IPS-11a (cell line): ENCODE data around the gene LEMD2.

Source experiments
- H3K4me3 ChIP-seq: one replicate; pipeline ENCODE4 v1.5.1; 2013; ENCODE audit warnings: low read depth, low read length, control low read depth

LEMD2 gene

DNA sequence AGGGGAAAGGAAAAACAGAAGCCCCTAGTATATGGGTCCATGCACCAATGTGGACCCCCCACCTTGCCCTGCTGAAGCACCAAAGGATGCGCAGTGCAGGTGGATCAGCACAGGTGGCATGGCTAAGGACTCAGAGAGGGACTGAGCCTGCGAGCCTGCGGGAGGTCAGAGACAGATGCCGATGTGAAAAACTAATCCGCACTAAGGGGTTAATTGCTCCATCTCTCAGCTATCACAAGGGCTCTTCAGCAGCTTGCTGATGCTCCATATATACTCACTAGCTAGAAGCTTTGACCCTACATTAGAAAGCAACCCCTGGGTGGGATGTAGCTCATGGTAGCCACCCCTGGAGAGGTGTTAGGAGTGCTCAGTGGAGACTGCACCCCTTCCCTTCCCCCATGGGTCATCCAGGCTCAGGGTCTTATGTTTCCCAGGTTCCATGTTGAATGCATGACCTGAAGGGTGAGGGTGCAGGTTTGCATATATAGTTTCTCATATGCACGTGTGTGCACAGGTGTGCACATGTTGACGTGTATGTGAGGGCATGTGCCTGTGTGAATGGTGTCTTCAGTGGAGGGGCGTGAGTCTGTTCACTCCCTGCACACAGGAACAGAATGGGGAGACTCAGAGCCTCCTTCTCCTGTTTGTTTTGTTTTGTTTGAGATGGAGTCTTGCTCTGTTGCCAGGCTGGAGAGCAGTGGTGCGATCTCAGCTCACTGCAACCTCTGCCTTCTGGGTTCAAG lies 28.9 kb downstream of the LEMD2 start:
- H3K4me3 ChIP-seq = no peak overlapping the region

DNA sequence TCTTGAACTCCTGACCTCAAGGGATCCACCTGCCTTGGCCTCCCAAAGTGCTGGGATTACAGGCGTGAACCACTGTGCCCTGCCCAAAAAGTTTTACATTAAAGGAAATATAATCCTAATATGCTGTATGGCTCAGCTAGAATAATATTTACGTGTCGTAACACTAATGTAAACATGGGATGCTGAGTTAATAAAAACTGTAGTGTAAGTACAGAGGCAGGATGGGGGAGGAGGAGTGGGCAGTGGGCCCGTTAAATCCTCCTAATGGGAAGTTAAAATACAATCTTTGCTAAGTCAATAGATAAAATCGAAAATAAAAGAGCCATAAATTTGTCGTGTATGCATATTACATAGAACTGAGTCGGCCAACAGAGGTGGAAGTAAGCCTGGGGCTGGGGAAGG lies 30.1 kb downstream of the LEMD2 start:
- no peak overlapping the region for H3K4me3 ChIP-seq

DNA sequence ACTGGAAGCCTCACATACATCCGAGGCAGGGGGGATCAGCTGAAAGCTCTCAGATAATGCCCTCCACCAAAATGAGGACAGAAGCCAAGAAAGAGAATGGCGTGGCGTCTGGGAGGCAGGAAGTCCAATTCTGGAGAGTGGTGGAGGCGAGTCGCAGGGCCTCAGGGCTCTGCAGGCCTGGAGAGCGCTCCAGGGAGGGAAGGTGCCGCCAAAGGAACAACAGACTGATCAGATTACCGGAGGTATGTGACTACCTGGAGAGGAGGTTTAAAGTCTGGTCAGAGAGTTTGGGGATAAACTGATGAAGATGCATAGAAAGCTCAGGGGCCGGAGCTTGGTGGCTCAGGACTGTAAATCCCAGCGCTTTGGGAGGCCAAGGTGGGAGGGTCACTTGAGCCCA lies 31.0 kb downstream of the LEMD2 start:
- H3K4me3 ChIP-seq = no peak overlapping the region

DNA sequence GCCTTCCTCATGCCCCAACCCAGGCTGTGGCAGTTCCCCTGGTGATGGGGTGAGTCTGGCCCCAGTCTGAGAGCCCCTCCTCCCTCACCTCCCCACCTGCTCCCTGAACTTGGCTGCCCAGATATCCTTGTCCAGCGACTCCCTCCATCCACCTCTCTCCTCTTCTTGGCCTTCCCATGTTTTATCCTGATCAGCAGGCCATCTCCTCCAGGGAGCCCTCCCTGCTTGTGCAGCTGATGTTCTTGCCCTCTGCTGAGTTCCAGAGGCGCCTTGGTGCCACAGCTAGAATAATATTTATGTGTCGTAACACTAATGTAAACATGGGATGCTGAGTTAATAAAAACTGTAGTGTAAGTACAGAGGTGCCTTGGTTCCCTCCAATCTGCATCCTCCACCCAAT lies 31.8 kb downstream of the LEMD2 start:
- no peak overlapping the region for H3K4me3 ChIP-seq

DNA sequence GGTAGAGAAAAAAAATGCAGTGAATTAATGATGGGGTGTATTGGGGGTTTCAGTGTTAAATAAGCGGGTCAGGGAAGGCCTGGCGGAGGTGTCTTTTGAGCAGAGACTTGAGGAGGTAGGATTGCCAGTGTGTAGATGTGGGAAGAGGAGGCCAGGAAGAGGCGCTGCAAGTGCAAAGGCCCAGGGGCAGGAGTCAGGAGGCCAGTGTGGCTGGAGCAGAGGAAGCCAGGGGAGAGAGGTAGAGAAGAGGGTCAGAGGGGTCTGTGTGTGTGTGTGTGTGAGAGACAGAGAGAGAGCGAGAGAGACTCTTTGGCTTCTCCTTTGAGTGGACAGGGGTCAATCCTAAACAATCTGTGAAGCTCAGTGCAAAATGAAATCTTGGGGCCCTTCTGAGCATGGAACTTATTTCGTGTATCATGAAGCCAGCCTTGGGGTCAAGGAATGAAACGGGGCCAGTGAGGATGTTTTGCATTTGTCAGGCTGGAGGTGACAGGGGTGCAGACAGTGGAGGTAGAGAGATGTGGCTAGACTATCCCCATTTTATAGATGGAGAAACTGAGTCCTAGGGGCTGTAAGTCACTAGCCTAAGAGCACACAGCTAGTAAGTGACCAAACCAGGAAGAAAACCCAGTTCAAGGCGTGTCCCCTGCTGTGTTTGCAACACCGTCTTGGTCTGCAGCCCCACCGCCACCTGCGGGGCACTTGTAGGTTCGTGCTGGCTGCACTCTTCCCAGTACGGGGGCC lies 32.5 kb downstream of the LEMD2 start:
- no peak overlapping the region for H3K4me3 ChIP-seq

DNA sequence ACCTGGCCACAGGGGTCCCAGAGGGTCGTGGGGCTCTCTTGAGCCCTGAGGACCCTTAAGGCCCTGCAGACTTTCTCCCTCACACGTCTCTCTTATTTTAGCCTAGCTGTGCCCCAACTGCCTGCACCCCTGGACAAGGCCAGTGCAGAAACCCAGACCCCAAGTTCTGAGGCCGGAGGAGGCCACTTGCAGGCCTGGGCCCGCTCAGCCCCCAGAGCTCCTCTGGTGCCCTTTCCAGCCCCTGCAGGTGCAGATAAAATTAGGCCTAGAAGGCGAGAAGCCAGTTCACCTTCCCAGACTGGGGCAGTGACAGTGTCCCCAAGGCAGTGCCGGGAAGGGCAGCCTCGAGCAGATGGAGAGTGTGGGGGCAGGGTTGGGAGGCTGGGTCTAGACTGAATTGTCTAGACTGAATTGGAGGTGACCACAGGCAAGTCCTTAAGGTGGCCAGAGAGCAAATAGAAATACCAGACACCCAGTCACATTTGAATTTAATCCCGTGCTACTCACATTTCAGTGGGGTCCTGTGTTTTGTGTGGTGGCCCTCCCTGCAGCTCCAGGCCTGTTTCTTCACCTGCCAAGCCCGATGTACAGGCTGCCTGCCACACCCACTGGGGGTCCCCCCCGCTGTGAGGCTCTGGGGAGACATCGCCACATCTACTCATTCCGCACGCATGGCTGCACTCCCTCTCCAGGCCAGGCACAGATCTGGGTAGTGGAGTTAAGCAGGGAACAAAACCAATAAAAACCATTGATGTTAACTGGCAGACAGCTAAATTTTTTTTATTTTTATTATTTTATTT lies 33.7 kb downstream of the LEMD2 start:
- H3K4me3 ChIP-seq = no peak overlapping the region

DNA sequence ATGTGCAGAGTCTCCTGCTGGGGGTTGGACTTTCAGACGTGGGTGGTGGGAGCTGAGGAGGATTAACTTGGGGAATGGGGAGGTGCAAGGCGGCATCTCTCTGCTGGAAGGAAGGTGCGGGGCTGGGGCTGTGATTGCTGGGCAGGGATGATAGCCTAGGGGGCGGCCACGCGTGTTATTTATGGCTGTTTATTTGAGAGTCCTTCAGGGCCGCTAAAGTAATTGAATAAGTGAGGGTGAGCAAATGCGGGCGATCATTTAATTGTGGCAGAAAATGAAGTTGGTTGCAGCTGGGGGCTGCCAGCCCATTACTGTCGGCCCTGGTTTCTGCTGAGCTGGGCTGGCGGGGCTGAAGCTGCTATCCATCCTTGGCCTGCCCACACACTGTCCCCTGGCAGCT lies 34.7 kb downstream of the LEMD2 start:
- H3K4me3 ChIP-seq = no peak overlapping the region

DNA sequence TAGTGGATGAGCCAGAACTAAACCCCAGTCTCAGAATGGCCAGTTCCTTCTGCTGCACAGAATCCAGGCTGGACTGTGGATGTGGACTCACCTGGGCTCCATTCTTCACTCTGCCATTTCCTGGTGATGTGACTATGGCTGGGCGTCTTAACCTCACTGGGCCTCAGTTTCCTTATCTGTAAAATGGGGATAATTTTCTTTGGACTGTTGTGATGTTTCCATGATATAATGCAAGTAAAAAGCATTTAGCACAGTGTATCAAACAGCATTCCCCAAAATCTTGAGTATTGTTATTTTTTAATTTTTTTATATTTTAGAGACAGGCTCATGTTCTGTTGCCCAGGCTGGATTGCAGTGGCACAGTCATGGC lies 36.3 kb downstream of the LEMD2 start:
- no peak overlapping the region for H3K4me3 ChIP-seq

DNA sequence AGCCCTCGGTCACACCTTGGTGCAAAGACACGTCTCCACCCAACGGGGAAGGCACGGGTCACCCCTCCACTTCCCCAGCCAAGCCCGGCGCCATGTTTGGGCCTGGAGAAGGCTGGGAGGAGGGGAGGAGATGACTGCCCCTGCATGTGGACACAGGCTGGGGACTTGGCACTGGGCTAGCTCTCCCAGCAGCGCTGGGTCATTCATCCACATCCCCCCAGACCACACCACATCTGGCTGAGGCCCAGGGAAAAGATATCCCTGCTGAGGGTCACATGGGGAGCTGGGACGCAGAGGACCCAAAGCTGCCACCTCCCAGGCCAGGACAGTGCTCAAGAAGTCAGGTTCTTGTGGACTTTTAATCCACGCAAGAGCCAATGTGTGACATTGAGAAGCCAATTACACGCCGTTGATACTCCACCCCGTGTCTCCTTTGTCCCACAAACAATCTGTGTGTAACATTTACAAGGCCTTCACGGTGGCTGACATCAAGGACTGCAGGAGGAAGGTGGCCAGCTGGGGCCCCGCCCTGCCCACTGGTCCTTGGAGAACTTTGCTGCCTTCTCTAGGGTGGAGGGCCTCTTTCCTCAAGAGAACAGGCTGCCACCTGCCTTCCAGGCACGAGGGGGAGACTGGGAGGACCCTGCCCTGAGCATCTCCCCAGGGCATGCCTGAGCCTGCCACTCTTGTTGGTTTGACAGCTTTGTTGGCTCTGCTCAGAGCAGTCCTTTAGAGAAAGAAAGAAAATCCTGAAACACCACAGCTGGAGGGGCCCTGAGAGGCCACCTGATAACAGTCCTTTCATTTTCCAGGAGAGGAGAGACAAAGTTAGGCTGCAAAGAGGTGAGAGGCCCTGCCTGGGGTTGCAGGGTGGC lies 36.9 kb downstream of the LEMD2 start:
- H3K4me3 ChIP-seq = no peak overlapping the region

DNA sequence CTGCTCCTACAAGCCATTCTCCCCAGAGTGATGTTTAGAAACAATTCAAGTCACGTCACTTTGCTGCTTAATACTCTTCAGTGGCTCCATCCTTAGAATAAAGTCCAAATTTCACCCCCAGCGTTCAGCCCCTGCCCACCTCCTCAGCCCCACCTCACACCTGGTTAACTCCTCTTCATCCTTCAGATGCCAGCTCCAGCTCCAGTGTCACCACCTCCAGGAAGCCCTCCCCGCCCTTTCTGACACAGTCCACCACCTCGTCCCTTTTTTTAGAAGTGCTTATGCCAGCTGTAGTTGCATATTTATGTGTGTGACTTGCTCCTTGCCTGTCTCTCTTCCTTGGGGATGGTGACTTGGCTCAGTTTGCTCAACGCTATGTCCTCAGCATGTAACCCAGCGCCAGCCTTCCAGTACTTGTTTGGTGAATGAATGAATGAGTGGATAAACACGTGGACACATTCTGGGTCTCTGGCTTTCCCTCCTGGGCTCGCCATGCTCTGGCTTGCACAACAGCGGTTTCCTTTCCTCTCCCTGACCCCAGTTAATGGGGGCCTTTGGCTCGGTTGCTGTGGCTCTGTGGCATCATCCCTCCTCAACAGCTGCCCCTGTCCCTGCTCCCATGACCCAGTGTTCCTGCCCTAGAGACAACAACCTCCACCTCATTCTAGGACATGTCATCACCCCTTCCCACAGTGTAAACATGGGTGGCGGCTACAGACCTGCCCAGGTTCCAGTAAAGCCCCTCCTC lies 38.5 kb downstream of the LEMD2 start:
- no peak overlapping the region for H3K4me3 ChIP-seq

DNA sequence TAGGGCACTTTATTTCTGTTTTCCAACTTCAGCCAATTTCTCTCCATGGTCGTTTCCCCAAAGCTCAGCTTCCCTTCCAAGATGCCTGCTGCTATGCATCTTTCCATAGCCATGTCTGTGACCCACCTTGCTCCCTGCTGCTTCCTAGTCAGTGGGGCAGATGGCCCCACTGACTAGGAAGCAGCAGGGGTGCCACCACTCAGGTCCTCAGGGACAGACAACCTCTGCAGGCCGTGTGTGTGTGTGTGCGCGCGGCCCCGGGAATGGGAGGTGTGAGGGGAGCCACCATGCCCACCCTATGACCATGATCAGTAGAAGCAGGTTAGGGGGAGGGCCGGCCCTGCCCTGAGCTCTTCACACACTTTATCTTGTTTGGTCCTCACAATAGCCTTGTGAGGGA lies 39.5 kb downstream of the LEMD2 start:
- H3K4me3 ChIP-seq = no peak overlapping the region

DNA sequence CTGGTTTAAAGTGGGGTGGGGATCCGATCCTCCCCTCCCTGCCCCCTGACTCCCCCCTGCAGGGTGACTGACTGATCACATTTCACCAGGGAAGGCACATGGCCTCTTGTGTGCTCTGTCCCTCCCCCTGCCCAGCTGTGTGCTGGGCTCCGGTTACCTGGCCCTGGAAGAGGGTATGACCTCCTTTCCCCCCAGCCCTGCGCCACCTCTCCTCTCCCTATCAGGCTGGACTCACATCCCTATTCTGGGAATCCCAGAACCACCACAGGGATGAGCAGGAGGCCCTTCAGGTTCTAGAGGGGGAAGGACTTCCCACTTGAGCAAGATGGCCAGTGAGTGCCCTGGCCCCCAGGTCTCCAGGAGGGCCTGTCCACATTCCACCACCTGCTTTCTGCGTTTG lies 40.1 kb downstream of the LEMD2 start:
- H3K4me3 ChIP-seq = no peak overlapping the region

DNA sequence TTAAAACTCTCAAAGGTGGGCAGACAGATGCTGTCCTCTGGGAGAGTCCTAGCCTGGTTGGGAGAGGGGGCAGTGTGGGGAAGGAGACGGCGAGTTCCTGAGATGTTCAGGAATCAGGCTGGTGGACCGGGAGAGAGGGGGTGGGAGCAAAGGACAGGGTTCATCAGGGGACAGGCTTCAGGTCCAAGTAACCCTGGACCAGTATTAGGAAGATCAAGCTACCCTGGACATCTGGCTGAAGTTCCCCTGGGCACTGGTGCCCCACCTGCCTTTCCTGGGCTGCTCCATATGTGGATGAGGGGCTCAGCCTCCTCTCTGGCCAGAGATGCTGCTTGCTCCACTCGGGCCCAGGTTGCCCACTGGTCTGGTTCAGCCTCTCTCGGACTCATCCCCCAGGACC lies 41.1 kb downstream of the LEMD2 start:
- no peak overlapping the region for H3K4me3 ChIP-seq

DNA sequence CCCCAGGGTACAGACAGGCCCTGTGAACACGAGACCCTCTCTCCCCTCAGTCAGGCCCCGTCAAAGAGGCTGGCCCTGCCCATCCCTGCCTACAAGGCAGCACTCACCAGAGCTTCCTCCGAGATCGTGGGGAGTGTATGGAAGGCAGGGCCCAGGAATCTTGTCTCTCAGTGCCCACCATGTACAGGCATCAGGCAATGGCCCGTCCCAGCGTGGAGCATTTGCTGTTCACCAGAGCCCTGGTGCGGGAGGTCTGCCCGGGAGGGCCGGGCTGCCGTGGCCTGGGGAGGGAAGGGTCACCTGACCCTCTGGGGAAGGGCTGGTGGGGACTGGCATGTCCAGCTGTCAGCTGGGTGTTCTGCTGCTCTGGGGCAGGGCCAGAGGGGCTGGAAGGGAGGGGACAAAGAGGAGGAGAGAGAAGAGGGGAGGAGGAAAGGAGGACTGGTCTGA lies 42.3 kb downstream of the LEMD2 start, which contains the start of gene IP6K3:
TSS of gene IP6K3 (minus strand) at position 255 of the 450 bp plus-strand sequence. CDS start 11,429 bp downstream, outside the sequence.
- H3K4me3 ChIP-seq = no peak within 1 kb of the TSS

DNA sequence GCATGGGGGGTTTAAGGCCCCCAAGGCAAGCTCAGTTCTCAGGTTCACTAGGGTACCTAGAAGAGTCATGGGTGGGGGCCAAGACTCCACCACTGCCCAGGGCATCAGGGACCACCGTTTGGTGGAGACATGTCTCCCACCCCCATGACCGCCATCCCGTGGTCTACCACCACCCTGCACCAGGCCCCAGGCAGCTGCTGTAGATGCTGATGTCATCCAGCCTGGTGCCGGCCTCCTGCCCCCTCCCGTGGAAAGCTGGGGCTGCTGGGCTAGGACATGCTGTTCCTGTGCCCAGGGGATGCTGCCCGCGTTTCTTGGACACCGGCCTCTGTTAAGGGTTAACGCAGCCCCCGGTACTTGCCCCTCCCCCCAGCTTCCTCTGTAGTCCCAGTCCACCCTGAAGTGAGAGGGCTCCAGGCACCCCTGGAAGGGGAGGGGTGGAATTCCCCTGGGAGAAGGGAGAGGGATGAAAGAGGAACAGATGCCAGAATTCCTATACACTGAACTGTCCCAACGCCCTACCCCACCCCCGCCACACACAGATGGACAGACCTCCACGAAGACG lies 42.8 kb downstream of the LEMD2 start:
- H3K4me3 ChIP-seq = no peak overlapping the region

DNA sequence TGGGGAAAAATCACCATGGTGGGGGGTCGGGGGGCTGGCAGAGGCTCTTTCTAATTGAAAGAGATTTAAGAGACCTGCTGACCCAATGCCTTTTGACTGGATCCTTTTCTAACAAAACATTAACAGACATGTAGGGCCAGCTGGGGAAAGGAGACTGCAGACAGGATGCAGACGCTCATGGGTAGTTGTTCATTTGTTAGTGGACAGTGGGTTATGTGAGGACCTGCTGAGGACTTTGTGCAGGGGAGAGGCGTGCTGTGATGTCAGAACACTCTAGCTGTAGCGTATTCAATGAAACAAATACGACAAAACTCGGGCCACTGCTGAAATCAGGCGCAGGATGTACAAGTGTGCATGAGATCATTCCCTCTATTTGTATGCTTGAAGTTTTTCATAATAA lies 43.4 kb downstream of the LEMD2 start:
- no peak overlapping the region for H3K4me3 ChIP-seq

DNA sequence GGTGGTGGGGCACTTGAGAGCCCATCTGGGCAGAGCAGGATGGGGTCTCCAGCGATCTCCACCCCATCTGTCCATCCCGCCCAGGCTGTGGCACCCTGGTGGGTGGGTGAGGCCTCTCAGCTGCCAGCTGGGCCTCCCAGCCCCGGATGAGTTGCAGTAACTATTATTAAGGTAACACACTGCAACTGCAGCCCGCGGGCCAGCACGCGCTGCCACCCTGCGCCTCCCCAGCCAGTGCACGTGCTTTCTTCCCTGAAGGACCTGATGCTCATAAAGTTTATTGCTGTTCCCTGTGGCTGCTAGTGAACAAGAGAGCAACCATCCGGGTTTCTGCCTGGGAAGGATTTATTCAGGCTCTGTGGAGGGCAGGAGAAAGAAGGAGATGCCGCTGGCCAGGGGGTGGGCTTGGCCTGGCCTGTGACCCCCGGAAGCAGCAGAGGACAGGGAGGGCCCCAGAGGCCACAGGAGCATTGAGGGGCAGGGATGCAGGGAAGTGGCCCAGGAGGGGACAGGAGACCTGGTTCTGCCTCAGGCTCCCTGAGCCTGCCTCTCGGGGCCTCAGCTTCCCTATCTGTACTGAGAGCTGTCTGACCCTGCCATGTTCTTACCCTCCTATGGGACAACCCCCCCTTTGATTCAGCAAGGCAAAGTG lies 43.9 kb downstream of the LEMD2 start:
- no peak overlapping the region for H3K4me3 ChIP-seq

DNA sequence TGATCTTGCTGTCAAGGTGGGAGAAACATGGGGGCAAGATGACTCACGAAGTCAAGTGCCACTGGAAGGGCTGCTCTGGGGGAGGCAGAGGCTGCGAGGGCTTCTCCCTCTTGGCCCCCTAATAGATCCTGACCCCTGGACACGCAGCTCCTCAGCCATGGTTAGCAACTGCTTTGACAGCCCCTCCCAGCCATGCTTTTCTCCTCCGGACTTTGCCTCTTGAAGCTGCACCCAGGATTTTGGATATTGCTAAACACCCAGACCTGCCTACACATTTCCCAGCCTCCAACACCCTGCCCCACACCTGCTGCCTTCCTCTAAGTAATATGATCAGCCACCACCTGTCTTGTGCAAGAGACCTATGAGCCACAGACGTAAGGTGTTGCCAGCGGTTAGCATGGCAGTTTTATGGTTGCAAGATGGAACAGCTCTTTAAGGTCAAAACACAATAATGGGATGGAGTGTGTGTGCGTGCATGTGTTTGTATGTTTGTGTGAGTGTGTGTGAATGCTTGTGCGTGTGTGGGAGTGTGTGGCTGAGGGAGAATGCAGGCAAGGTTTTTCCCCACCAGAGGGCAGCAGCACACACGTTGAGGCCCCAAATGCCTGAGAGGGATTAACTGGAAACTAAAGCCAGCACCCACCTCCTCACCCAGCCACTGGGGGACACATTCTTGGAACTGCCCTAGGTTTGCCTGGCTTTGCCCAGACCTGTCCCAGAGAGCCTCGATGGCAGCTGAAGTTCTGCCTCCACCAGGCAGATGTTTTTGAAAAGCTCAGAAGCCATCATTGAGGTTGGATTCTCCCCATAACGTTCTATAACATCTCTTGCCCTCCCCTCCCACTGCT lies 44.7 kb downstream of the LEMD2 start:
- H3K4me3 ChIP-seq = no peak overlapping the region
